RWPE1 (cell line): ENCODE data around the gene ERVMER34-1.

Experiments used
- CTCF ChIA-PET: fragments of 350-600 bp; sonication (Branson Sonifier 250); formaldehyde crosslinking; extraction: SDS; loops from one replicate; lab custom pipeline; 2021; lab: Yijun Ruan, JAX
- POLR2A ChIA-PET: fragments of 400-600 bp; formaldehyde crosslinking; extraction: SDS; loops from one replicate; lab custom pipeline; 2020; ENCODE audit warnings: antibody characterized with exemption; ENCODE audit not compliant: low non-redundant PET; lab: Yijun Ruan, JAX
- DNase-seq: peaks from one replicate; pipeline ENCODE4 v3.0.0; 2012; ENCODE audit warnings: low spot score
- H3K27ac ChIP-seq: fragments of 450-650 bp; 2 replicates; pipeline ENCODE4 v1.5.1; 2017
- TF ChIP-seq, protein P1 (sequence below): fragments of 450-650 bp; conservative IDR thresholded peaks from 2 replicates; pipeline ENCODE4 v1.5.1; 2017; ENCODE audit warnings: low read depth, mild to moderate bottlenecking

Gene ERVMER34-1

DNA sequence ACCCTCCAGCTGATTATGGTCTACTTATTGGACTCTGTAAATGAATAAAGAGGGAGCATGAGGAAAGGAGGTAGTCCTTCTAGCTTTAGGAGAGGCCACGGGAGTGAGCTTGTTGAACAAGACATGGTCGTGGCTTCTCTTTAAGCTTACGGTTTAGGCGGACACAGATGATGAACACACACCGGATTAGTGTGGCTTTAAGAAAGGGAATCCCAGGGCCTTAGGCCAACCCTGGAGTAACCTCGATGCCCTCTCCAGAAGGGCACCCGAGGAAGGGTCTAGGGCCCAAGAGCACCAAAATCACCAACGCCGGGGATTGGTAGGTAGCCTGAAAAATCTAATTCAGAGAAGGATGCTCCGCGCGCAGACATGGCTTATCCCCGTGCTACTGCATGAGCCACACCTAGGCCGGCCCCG is 39.4 kb downstream of the ERVMER34-1 start:
- DNase-seq: no peak
- TF ChIP-seq, protein P1, sequence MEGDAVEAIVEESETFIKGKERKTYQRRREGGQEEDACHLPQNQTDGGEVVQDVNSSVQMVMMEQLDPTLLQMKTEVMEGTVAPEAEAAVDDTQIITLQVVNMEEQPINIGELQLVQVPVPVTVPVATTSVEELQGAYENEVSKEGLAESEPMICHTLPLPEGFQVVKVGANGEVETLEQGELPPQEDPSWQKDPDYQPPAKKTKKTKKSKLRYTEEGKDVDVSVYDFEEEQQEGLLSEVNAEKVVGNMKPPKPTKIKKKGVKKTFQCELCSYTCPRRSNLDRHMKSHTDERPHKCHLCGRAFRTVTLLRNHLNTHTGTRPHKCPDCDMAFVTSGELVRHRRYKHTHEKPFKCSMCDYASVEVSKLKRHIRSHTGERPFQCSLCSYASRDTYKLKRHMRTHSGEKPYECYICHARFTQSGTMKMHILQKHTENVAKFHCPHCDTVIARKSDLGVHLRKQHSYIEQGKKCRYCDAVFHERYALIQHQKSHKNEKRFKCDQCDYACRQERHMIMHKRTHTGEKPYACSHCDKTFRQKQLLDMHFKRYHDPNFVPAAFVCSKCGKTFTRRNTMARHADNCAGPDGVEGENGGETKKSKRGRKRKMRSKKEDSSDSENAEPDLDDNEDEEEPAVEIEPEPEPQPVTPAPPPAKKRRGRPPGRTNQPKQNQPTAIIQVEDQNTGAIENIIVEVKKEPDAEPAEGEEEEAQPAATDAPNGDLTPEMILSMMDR: no peak
- ChIA-PET CTCF (interaction anchor here (1.0 to 1.5 kb wide), 2 partner anchors 167 to 271 kb away, joined by 4 to 7 read pairs; no protein-coding TSS in a partner anchor), POLR2A (interaction anchor here (0.5 to 1.6 kb wide), 7 partner anchors 10 to 167 kb away, joined by 3 to 19 read pairs (median 3); no protein-coding TSS in a partner anchor)
- H3K27ac ChIP-seq: peak overlapping the region; percentile 83

DNA sequence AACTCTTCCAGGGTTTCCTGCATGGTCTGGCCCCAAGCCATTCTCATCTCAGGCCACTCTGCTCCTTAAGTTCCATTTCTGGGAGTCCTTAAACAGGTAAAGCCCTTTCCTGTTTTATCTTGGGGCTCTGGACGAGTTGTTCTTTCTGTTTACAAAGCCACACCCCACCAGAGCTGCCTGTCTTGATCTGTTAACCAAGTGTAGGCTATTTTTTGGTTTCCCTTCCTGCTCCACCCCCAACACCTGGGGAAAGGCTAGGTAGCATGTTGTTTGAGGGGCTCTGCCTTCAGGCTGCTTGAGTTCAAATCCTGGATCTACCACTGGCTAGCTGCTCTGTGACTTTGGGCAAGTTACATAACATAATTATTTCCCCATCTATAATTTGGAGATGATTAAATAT is 40.0 kb downstream of the ERVMER34-1 start:
- no peak for DNase-seq
- no peak overlapping the region for H3K27ac ChIP-seq
- ChIA-PET POLR2A (interaction anchor here (0.9 kb wide), 1 partner anchor 166 kb away, joined by 3 read pairs; no protein-coding TSS in a partner anchor), CTCF (no interaction called here)
- TF ChIP-seq, protein P1: no peak

DNA sequence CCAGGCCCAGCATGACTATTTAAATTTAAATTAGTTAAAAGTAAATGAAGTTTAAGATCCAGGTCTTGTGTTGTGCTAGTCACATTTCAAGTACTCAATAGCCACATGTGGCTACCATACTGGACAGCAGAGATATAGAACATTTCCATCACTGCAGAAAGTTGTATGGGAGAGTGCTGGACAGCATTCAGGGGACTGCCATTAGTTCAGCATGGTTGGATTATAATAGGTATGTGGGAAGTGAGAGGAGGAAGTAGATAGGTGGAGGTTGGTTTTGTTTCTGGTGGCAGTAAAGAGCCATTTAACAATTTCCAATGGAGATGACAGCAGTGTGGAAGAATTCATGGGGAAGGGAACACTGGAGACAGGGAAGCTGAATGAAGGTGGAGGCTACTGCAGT is 42.1 kb downstream of the ERVMER34-1 start:
- no peak for DNase-seq
- H3K27ac ChIP-seq: no peak overlapping the region
- ChIA-PET CTCF (interaction anchor here (0.6 kb wide), 1 partner anchor 535 kb away, joined by 3 read pairs; no protein-coding TSS in a partner anchor), POLR2A (no interaction called here)
- TF ChIP-seq, protein P1: no peak

DNA sequence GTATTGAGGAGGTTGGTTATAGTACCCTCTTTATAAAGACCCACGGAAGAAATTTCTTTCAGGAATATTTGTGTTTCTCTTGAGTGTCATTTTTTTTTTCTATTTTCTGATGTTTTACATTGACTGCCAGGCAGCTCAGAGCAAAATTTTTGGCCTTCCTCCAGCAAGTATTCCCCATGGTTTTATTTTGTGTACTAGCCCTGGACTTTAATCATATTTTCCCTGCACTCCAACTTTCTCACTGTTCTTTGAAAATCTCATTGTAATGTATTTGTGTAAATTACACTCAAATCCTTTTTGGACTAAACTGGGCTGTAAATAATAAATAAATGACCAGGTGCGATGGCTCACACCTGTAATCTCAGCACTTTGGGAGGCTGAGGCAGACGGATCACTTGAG is 46.6 kb downstream of the ERVMER34-1 start:
- CTCF ChIA-PET: no interaction called here
- POLR2A ChIA-PET: no interaction called here
- no peak overlapping the region for H3K27ac ChIP-seq
- DNase-seq: no peak
- TF ChIP-seq, protein P1: no peak

DNA sequence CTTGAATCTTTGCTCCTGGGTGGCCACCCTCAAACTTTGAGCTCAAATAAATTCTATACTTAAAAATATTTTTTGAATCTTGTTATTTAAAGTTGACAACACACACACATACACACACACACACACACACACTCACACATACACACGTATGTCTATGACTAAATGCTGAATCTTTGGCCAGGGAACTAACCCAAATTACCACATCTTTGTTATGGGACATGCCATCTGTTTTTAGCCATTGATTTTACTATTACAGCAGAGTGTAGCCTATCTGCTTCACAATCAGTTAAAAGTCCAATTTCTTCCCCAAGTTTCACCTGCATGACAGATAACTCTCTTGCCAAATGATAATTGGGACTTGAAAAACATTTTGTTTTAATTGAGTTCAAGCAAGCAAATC is 47.1 kb downstream of the ERVMER34-1 start:
- no peak overlapping the region for H3K27ac ChIP-seq
- ChIA-PET CTCF (no interaction called here), POLR2A (no interaction called here)
- TF ChIP-seq, protein P1: no peak
- DNase-seq: no peak

DNA sequence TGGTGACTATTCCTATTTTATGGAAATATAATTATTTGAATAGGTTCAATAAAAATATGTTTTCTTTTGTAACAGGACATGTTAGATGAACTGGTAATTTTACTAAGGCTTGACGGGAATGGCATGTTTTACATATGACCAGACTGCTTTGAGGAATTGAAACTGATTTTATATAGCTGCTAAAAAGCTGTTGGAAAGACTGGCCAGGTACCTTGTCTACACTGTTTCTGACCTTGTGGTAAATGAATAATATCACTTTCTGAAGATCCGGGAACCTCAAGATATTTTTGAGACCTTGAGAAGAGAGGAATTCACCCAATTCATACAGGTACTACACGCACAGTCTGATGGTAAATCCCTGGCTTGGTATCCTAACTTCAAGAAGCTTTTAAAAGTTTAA is 50.0 kb downstream of the ERVMER34-1 start:
- TF ChIP-seq, protein P1: no peak
- H3K27ac ChIP-seq: no peak overlapping the region
- ChIA-PET POLR2A (no interaction called here), CTCF (no interaction called here)
- no peak for DNase-seq
